A673 (cell line): ENCODE data around the gene SLC5A6. TPM values are rescaled to one million over a fixed set of nuclear protein-coding genes. Genes with fewer than 3 reads are reported as not detected.

Source experiments
- BruUV-seq: library from RNA; stranded (reverse); fragments of 400-500 nt; replicated peaks from 2 replicates; lab custom pipeline; 2021; lab: Mats Ljungman, UMichigan
- CTCF ChIA-PET: fragments of 300-600 bp; sonication (Branson Sonifier 250); formaldehyde crosslinking; loops from one replicate; lab custom pipeline; 2022; ENCODE audit warnings: antibody characterized with exemption; lab: Charles Lee
- POLR2A ChIA-PET: fragments of 300-600 bp; sonication (Branson Sonifier 250); formaldehyde crosslinking; loops from one replicate; lab custom pipeline; 2022; ENCODE audit warnings: antibody characterized with exemption; ENCODE audit not compliant: low non-redundant PET; lab: Charles Lee
- DNase-seq: peaks from one replicate; pipeline ENCODE4 v3.0.0-alpha.2; 2015; ENCODE audit warnings: low spot score
- H3K27ac ChIP-seq: fragments of 200-600 bp; sonication (generic); 2 replicates; pipeline ENCODE4 v1.5.1; 2016; ENCODE audit warnings: mixed run types, low read depth, mild to moderate bottlenecking, mixed read lengths, antibody characterized with exemption, low read length; ENCODE audit not compliant: poor library complexity, severe bottlenecking
- H3K27me3 ChIP-seq: fragments of 200-600 bp; sonication (generic); replicated peaks from 2 replicates; pipeline ENCODE4 v1.6.1; 2017; ENCODE audit warnings: mixed run types, low read depth, mild to moderate bottlenecking, mixed read lengths, antibody characterized with exemption, low read length; ENCODE audit not compliant: insufficient read depth, poor library complexity
- H3K36me3 ChIP-seq: fragments of 200-600 bp; sonication (generic); 2 replicates; pipeline ENCODE4 v1.6.1; 2016; ENCODE audit warnings: mixed run types, mild to moderate bottlenecking, mixed read lengths, antibody characterized with exemption, low read length; ENCODE audit not compliant: insufficient read depth, poor library complexity, severe bottlenecking
- H3K4me1 ChIP-seq: fragments of 200-600 bp; sonication (generic); 2 replicates; pipeline ENCODE4 v1.6.1; 2017; ENCODE audit warnings: mixed run types, mild to moderate bottlenecking, mixed read lengths, antibody characterized with exemption, low read length; ENCODE audit not compliant: insufficient read depth, poor library complexity, severe bottlenecking
- H3K4me3 ChIP-seq: fragments of 200-600 bp; sonication (generic); 2 replicates; pipeline ENCODE4 v1.5.1; 2016; ENCODE audit warnings: low read depth, mixed run types, mild to moderate bottlenecking, mixed read lengths, low read length; ENCODE audit not compliant: poor library complexity, severe bottlenecking
- H3K9me3 ChIP-seq: fragments of 200-600 bp; sonication (generic); 2 replicates; pipeline ENCODE4 v1.6.1; 2016; ENCODE audit warnings: mixed run types, low read depth, mild to moderate bottlenecking, mixed read lengths, antibody characterized with exemption, low read length; ENCODE audit not compliant: poor library complexity, severe bottlenecking
- CTCF ChIP-seq: fragments of 300-800, 200-600 bp; sonication (generic); conservative IDR thresholded peaks from 2 replicates; pipeline ENCODE4 v1.5.1; 2017; ENCODE audit warnings: low read depth, mild to moderate bottlenecking, antibody characterized with exemption, low read length, moderate library complexity, mixed read lengths
- EZH2 ChIP-seq: fragments of 200-600 bp; sonication (generic); IDR thresholded peaks from 2 replicates; pipeline ENCODE4 v1.6.1; 2017; ENCODE audit warnings: borderline replicate concordance, low read depth, mild to moderate bottlenecking, mixed read lengths, antibody characterized with exemption, low read length; ENCODE audit not compliant: poor library complexity, severe bottlenecking
- intact Hi-C: fragments of 100-400 bp; cut with micrococcal nuclease; formaldehyde crosslinking; loops from one replicate; pipeline ENCODE4 v1.10.0; 2022; ENCODE audit not compliant: unreplicated experiment
- total RNA-seq: library from RNA; stranded (reverse); gene quantifications from 2 replicates; pipeline ENCODE4 v1.2.3, GENCODE V29; 2021

The SLC5A6 gene
- total RNA-seq, 1 experiment from 2014 or later = 515 TPM

GRCh38 chr2:27155069-27155520 is 57.0 kb downstream of the SLC5A6 start:
- Histone ChIP-seq H3K4me3 (no peak overlapping the region), H3K9me3 (no peaks in the 10 kb centered on the region), H3K27me3 (no peaks in the 10 kb centered on the region), H3K36me3 (no peaks in the 10 kb centered on the region), H3K27ac (no peak overlapping the region), H3K4me1 (no peaks in the 10 kb centered on the region)
- no peak for DNase-seq
- ChIA-PET POLR2A (interaction anchor here (0.7 kb wide), 1 partner anchor 53 kb away, joined by 3 read pairs; no protein-coding TSS in a partner anchor), CTCF (no interaction called here)
- BruUV-seq = no TSS peak
- TF ChIP-seq EZH2 (no peak), CTCF (no peak)
- intact Hi-C loops = no loop called here

GRCh38 chr2:27154488-27154887 is 57.6 kb downstream of the SLC5A6 start:
- no peaks in the 10 kb centered on the region for H3K27me3 ChIP-seq
- no peaks in the 10 kb centered on the region for H3K9me3 ChIP-seq
- no peak overlapping the region for H3K27ac ChIP-seq
- intact Hi-C loops = no loop called here
- no peak for DNase-seq
- H3K36me3 ChIP-seq = no peaks in the 10 kb centered on the region
- ChIA-PET CTCF (no interaction called here), POLR2A (interaction anchor here (0.7 kb wide), 1 partner anchor 53 kb away, joined by 3 read pairs; no protein-coding TSS in a partner anchor)
- BruUV-seq = no TSS peak
- no peak for TF ChIP-seq EZH2
- TF ChIP-seq CTCF = no peak
- no peak overlapping the region for H3K4me3 ChIP-seq
- H3K4me1 ChIP-seq = no peaks in the 10 kb centered on the region

- no peaks in the 10 kb centered on the region for H3K9me3 ChIP-seq
- POLR2A ChIA-PET = no interaction called here
- H3K36me3 ChIP-seq = no peaks in the 10 kb centered on the region
- H3K27me3 ChIP-seq = no peaks in the 10 kb centered on the region
- intact Hi-C loops = loop anchor here (2.0 kb wide), 1 partner anchor 34 kb away; the partner anchor contains the start of gene CGREF1
- no TSS peak for BruUV-seq
- CTCF ChIA-PET = interaction anchor here (1.1 kb wide), 1 partner anchor 17 kb away, joined by 3 read pairs; no protein-coding TSS in a partner anchor
- no peak for DNase-seq
- H3K27ac ChIP-seq = no peak overlapping the region
- H3K4me3 ChIP-seq = no peak overlapping the region
- TF ChIP-seq CTCF (no peak), EZH2 (no peak)
- H3K4me1 ChIP-seq = no peaks in the 10 kb centered on the region
Observed at GRCh38 chr2:27152796-27153464, 59.1 kb downstream of the SLC5A6 start.
